ENCODE data around the gene CARF.
A peak's percentile ranks its signal among the peaks of the same experiment; 100 is the strongest.

The CARF gene

DNA sequence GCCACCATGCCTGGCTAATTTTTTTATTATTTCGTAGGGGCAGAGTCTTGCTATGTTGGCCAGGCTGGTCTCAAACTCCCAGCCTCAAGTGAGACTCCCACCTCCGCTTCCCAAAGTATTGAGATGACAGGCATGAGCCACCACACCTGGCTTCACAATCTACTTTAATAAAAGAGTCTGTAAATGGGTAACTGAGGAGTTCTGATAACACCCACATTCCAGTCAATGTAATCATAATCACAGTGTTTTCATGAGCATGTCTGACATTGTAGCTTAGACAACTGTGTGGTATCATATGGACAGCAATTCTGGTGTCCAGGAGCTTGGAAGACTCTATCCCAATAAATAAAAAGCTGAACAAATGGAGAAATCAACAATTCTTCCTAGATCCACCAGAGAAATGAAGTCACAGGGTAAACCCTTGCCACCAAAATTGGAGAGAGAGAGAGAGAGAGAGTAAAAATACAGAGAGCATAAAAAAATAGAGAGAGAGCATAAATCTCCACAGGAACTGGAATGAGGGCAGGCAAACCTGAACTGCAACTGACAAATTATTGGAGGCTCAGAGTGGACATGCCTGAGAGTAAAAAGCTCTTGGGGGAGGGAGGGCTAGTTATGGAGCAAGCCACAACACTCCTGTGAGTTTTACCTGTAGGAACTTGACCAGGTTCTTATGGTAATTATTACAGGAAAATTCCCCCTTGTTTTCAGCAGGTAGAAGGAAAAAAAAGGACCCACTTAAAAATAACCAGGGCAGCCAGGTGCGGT, 90.2 kb downstream of the CARF start:
- H3K9me3 ChIP-seq (ENCODE audit: severe bottlenecking) = no peaks in the 10 kb centered on the region
- no peaks in the 10 kb centered on the region for H3K27me3 ChIP-seq (ENCODE audit: insufficient read depth, poor library complexity, severe bottlenecking)
- ATAC-seq (ENCODE audit: low read depth) (peak; percentile 77), DNase-seq (ENCODE audit: low spot score) (no peak)
- H3K27ac ChIP-seq (ENCODE audit: poor library complexity, severe bottlenecking) = peak overlapping the region; percentile 46
- H3K4me3 ChIP-seq (ENCODE audit: severe bottlenecking) = no peak overlapping the region
- H3K4me1 ChIP-seq (ENCODE audit: insufficient read depth, poor library complexity, severe bottlenecking) = peaks cover 5% of the 10 kb centered on the region
- TF ChIP-seq, protein P1, sequence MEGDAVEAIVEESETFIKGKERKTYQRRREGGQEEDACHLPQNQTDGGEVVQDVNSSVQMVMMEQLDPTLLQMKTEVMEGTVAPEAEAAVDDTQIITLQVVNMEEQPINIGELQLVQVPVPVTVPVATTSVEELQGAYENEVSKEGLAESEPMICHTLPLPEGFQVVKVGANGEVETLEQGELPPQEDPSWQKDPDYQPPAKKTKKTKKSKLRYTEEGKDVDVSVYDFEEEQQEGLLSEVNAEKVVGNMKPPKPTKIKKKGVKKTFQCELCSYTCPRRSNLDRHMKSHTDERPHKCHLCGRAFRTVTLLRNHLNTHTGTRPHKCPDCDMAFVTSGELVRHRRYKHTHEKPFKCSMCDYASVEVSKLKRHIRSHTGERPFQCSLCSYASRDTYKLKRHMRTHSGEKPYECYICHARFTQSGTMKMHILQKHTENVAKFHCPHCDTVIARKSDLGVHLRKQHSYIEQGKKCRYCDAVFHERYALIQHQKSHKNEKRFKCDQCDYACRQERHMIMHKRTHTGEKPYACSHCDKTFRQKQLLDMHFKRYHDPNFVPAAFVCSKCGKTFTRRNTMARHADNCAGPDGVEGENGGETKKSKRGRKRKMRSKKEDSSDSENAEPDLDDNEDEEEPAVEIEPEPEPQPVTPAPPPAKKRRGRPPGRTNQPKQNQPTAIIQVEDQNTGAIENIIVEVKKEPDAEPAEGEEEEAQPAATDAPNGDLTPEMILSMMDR (IDR thresholded peaks at IDR 0.05; ENCODE audit: poor library complexity, severe bottlenecking) = no peak
- H3K36me3 ChIP-seq (ENCODE audit: low read depth) = no peaks in the 10 kb centered on the region

DNA sequence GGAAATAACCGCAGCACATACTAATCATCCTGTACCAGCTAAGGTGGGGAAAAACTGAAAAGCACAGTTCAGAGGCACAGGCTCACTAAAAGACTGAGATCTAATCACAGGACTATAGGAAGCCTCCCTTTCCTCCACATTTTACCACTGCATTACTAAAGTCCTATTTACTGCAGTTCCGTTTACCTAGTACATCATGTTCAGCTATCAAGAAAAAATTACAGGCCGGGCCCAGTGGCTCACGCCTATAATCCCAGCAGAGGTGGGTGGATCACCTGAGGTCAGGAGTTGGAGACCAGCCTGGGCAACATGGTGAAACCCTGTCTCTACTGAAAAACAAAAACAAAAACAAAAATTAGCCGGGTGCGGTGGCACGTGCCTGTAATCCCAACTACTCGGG, 91.6 kb downstream of the CARF start:
- Histone ChIP-seq H3K9me3 (ENCODE audit: severe bottlenecking) (no peaks in the 10 kb centered on the region), H3K27me3 (ENCODE audit: insufficient read depth, poor library complexity, severe bottlenecking) (no peaks in the 10 kb centered on the region), H3K4me3 (ENCODE audit: severe bottlenecking) (no peak overlapping the region), H3K36me3 (ENCODE audit: low read depth) (no peaks in the 10 kb centered on the region), H3K4me1 (ENCODE audit: insufficient read depth, poor library complexity, severe bottlenecking) (peaks cover 3% of the 10 kb centered on the region), H3K27ac (ENCODE audit: poor library complexity, severe bottlenecking) (no peak overlapping the region)
- ATAC-seq (ENCODE audit: low read depth) (no peak), DNase-seq (ENCODE audit: low spot score) (no peak)
- TF ChIP-seq, protein P1 (IDR thresholded peaks at IDR 0.05; ENCODE audit: poor library complexity, severe bottlenecking) = no peak

DNA sequence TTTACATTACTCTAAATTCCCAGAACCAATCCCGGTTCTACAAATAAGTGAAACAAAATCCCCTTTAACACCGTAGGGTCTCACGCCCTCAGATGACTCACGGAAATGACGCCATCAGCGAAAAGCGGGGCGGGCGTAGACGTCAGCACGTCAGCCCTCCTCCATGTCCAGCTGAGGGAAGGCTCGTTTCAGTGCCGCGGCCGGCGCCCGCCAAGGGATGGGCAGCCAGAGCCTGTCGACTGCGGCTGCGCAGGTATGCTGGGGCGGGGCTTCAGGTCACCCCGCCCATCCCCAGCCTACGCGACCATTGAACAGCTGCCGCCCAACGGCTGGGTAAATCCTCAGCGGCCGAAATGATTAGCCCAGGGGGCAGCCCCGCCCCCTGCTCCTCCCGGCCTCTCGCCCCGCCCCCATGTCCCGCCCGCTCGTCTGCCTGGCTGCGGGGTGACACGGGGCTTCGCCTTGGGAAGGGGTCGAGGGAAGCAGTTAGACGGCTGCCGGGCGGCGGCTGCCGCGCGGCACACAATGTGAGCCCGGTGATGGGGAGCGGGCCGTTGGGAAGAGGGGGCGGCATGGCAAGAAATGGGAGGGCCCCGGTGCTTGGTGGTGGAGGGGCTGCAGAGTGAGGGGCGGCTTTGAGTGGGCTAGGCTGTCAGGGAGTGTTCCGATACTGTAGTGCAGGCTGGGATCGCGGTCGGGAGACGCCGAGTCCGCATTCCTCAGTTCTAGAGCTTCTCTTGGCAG, 102.6 kb downstream of the CARF start, which contains the start of gene NBEAL1:
Gene NBEAL1, plus strand, starts transcription at position 420 of the 744 bp plus-strand sequence. CDS start 1,510 bp downstream, outside the sequence.
- Histone ChIP-seq H3K36me3 (ENCODE audit: low read depth) (peaks cover 23% of the 10 kb centered on the region; the same call in 1 of the 2 replicates), H3K27ac (ENCODE audit: poor library complexity, severe bottlenecking) (peak within 1 kb of the TSS; percentile 55), H3K4me1 (ENCODE audit: insufficient read depth, poor library complexity, severe bottlenecking) (peaks cover 10% of the 10 kb centered on the region), H3K4me3 (ENCODE audit: severe bottlenecking) (peak within 1 kb of the TSS; percentile 65), H3K27me3 (ENCODE audit: insufficient read depth, poor library complexity, severe bottlenecking) (no peaks in the 10 kb centered on the region), H3K9me3 (ENCODE audit: severe bottlenecking) (no peaks in the 10 kb centered on the region)
- TF ChIP-seq, protein P1 (IDR thresholded peaks at IDR 0.05; ENCODE audit: poor library complexity, severe bottlenecking) = no peak
- ATAC-seq (ENCODE audit: low read depth) (peak; percentile 83), DNase-seq (ENCODE audit: low spot score) (peak; percentile 96)

DNA sequence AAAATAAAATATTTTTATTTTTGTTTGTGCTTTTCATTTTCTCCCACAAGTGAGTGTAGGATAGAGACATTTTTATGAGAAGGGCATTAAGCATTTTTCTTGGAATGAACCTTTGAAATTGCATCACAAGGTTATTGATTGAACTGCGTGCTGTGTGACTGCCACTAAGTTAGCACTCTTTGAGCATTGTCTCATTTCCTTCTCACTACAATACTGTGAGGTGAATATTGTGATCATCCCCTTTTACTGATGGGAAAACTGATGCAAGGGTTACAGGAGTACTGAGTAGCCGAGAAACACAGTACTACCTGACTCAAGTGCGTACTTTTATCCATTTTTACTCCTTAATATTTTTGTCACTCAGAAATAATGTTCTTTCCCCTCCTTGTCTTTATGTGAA, 104.6 kb downstream of the CARF start:
- peak overlapping the region; percentile 55 for H3K27ac ChIP-seq (ENCODE audit: poor library complexity, severe bottlenecking)
- H3K27me3 ChIP-seq (ENCODE audit: insufficient read depth, poor library complexity, severe bottlenecking) = no peaks in the 10 kb centered on the region
- peaks cover 23% of the 10 kb centered on the region; the same call in 1 of the 2 replicates for H3K36me3 ChIP-seq (ENCODE audit: low read depth)
- no peaks in the 10 kb centered on the region for H3K9me3 ChIP-seq (ENCODE audit: severe bottlenecking)
- ATAC-seq (ENCODE audit: low read depth) = no peak
- TF ChIP-seq, protein P1 (IDR thresholded peaks at IDR 0.05; ENCODE audit: poor library complexity, severe bottlenecking) = no peak
- peak overlapping the region; percentile 65 for H3K4me3 ChIP-seq (ENCODE audit: severe bottlenecking)
- DNase-seq (ENCODE audit: low spot score) = no peak
- H3K4me1 ChIP-seq (ENCODE audit: insufficient read depth, poor library complexity, severe bottlenecking) = peaks cover 10% of the 10 kb centered on the region

Data from RWPE2 (cell line).